Transverse colon (tissue), 4 donors: ENCODE results near the gene SGF29.

Experiments
- CTCF ChIP-seq, 5 experiments: fragments of 200-600 bp in 3 of 5; fragments of 450-650 bp in 2 of 5; sonication (generic) in 3 of 5; IDR thresholded peaks; 1 replicate in 2 of 5; 2 replicates in 3 of 5; pipeline ENCODE4 v1.5.1; 2016 to 2017; ENCODE audit warnings: antibody characterized with exemption in 5 of 5, inconsistent platforms in 3 of 5, mild to moderate bottlenecking in 2 of 5, moderate library complexity in 1 of 5
- EP300 ChIP-seq: sonication (generic); formaldehyde crosslinking; IDR thresholded peaks from one replicate; pipeline ENCODE4 v1.6.1; 2017; ENCODE audit warnings: antibody characterized with exemption, low read depth
- POLR2A ChIP-seq: fragments of 450-650 bp; IDR thresholded peaks from one replicate; pipeline ENCODE4 v1.6.1; 2016; ENCODE audit warnings: antibody characterized with exemption, mild to moderate bottlenecking, moderate library complexity
- POLR2AphosphoS5 ChIP-seq, 3 donors: sonication (generic); formaldehyde crosslinking; IDR thresholded peaks; one replicate each; pipeline ENCODE4 v1.6.1; 2016; ENCODE audit warnings: antibody characterized with exemption in 3 of 3

GRCh38 chr16:28561557-28562187 lies 8.0 kb downstream of the SGF29 start:
- TF ChIP-seq CTCF (IDR thresholded peaks at IDR 0.05) (no peak), POLR2A (no peak), POLR2AphosphoS5 (IDR thresholded peaks at IDR 0.05) (no peak), EP300 (no peak)
